Measurements from ENCODE around the gene CREB3.

- TF ChIP-seq CTCF (conservative IDR thresholded peaks at IDR 0.05; ENCODE audit: low read length) (no peak), EZH2phosphoT487 (IDR thresholded peaks at IDR 0.05; ENCODE audit: borderline replicate concordance) (no peak)
Observed at GRCh38 chr9:35690294-35690613, 42.2 kb upstream of the CREB3 start.

Measured in Loucy (cell line).